ENCODE data around the gene PLXDC1. TPM values are rescaled to one million over a fixed set of nuclear protein-coding genes. Genes with fewer than 3 reads are reported as not detected.

PLXDC1 gene
- total and polyA plus RNA-seq, 2 of the 13 experiments (the other 11 are each of a cell fraction or from before 2014, with no cell fraction given): not detected

- Histone ChIP-seq H3K9ac (ENCODE audit: insufficient read depth, low read depth, low read length) (no peak overlapping the region), H2AFZ (ENCODE audit: low read length) (no peak overlapping the region), H3K4me1 (ENCODE audit: insufficient read depth, low read length) (0 out of 2 replicates have a peak, but pooled peaks cover 4% of the 10 kb centered on the region), H3K4me2 (ENCODE audit: low read depth, low read length) (no peak overlapping the region), H3K9me3 (ENCODE audit: low read length) (no peaks in the 10 kb centered on the region), H3K79me2 (ENCODE audit: insufficient read depth, low read length) (no peaks in the 10 kb centered on the region), H3K36me3 (replicated peaks in 1 of 2; ENCODE audit: control insufficient read depth in 1 of 2, insufficient read depth in 2 of 2, low read length in 2 of 2) (no peaks in the 10 kb centered on the region), H3K4me3 (replicated peaks in 1 of 3; ENCODE audit: insufficient read depth in 1 of 3, low read depth in 2 of 3, low read length in 3 of 3) (no peak overlapping the region), H3K27ac (ENCODE audit: extremely low read length, insufficient read depth, low read length) (no peak overlapping the region), H3K27me3 (ENCODE audit: control insufficient read depth in 1 of 2, insufficient read depth in 2 of 2, low read length in 2 of 2) (peaks cover 0 to 8% of the 10 kb centered on the region in 2 experiments; a peak in 2 of 5 replicates), H4K20me1 (ENCODE audit: insufficient read depth, low read length) (no peaks in the 10 kb centered on the region)
- intact Hi-C loops (cut with micrococcal nuclease; ENCODE audit: unreplicated experiment) (no loop called here), in situ Hi-C loops (cut with HindIII; ENCODE audit: extremely low pct_ligation_motif_present, low pct_unique_long_range_greater_than_20kb) (loop anchor here (5.0 kb wide), 1 partner anchor 78 kb away; the partner anchor contains the start of gene PLXDC1)
- WGBS (ENCODE audit: low lambda C conversion rate): 0% methylated on average over 1 of the region's 1 CpG
- FAIRE-seq (no peak), DNase-seq (ENCODE audit: low spot score) (no peak), ATAC-seq (no peak)
- TF ChIP-seq ZNF597 (CRISPR knock-in tag; IDR thresholded peaks at IDR 0.05) (no peak), ZNF12 (CRISPR knock-in tag; IDR thresholded peaks at IDR 0.05) (no peak), ZNF724P (CRISPR knock-in tag; IDR thresholded peaks at IDR 0.05; ENCODE audit: borderline replicate concordance) (no peak), ZSCAN21 (CRISPR knock-in tag; IDR thresholded peaks at IDR 0.05; ENCODE audit: borderline replicate concordance) (no peak), SRSF1 (optimal IDR thresholded peaks at IDR 0.05; ENCODE audit: low read depth, low read length) (no peak), ZBTB46 (CRISPR knock-in tag; IDR thresholded peaks at IDR 0.05; ENCODE audit: borderline replicate concordance) (no peak), MAFF (IDR thresholded peaks at IDR 0.05; ENCODE audit: low read depth, low read length) (no peak), TRAFD1 (CRISPR knock-in tag; IDR thresholded peaks at IDR 0.05; ENCODE audit: borderline replicate concordance) (no peak), WIZ (CRISPR knock-in tag; IDR thresholded peaks at IDR 0.05) (no peak), ZNF446 (CRISPR knock-in tag; IDR thresholded peaks at IDR 0.05) (no peak)
- no TSS peak for BruUV-seq (replicated peaks)
- CTCF ChIA-PET (ENCODE audit: low intra/inter-chr PET ratio, low total read pairs): no interaction called here
- POLR2A ChIA-PET: no interaction called here
Observed at GRCh38 chr17:39073916-39074315, 77.5 kb downstream of the PLXDC1 start.
